Gastrocnemius medialis (tissue), 4 donors: ENCODE measurements around the gene THRAP3.

Experiments
- CTCF ChIP-seq, 5 experiments: fragments of 450-650 bp in 3 of 5; fragments of 200-600 bp in 2 of 5; sonication (generic) in 2 of 5; IDR thresholded peaks in 4 of 5; conservative IDR thresholded peaks in 1 of 5; 1 replicate in 4 of 5; 2 replicates in 1 of 5; pipeline ENCODE4 v1.5.1; 2016 to 2019; ENCODE audit warnings: antibody characterized with exemption in 5 of 5, mild to moderate bottlenecking in 3 of 5, moderate library complexity in 3 of 5
- POLR2A ChIP-seq, 2 donors: fragments of 450-650 bp; IDR thresholded peaks; one replicate each; pipeline ENCODE4 v1.6.1; 2017; ENCODE audit warnings: antibody characterized with exemption in 2 of 2, mild to moderate bottlenecking in 2 of 2, moderate library complexity in 2 of 2

- TF ChIP-seq POLR2A (IDR thresholded peaks at IDR 0.05) = no peak
- no peak for TF ChIP-seq CTCF (IDR thresholded peaks at IDR 0.05 in 4 of 5, conservative IDR thresholded peaks at IDR 0.05 in 1 of 5)
Observed at GRCh38 chr1:36256558-36257374, 32.5 kb downstream of the THRAP3 start.
